ENCODE data around the gene DDR2.

DDR2 gene

DNA sequence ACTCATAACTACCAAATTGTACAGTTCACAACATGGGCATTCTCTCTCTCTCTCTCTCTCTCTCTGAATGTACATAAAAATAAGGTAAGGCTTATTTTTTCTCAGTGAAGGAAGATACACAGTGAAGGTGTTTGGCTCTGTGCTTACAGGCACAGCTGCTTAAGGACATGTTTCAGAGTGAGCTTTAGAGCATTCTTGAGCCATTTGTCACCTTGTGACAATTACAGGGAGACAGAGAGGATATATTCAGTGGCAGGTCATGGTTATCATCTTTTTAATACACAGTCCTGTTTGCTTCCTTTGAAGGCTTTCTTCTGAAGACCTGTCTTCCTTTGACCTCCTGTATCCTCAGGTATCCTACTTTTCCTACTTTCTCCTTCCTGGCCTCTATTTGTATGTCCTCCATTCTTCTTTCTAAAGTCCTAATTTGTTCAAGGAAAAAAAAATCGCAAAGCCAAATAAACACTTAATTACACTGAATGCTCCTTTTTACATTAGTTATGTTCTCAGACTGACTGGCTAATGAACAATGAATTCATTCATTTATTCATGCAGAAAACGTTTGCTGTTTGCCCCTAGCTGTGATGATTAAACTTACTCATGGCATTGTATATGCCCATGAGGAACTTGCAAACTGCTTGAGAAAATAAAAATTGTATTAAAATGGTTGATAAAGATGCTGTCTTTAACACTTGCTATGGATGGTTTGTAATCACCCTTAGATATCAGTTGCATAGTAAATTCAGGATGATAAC is 191.7 kb downstream of the DDR2 start:
- TF ChIP-seq, protein P1, sequence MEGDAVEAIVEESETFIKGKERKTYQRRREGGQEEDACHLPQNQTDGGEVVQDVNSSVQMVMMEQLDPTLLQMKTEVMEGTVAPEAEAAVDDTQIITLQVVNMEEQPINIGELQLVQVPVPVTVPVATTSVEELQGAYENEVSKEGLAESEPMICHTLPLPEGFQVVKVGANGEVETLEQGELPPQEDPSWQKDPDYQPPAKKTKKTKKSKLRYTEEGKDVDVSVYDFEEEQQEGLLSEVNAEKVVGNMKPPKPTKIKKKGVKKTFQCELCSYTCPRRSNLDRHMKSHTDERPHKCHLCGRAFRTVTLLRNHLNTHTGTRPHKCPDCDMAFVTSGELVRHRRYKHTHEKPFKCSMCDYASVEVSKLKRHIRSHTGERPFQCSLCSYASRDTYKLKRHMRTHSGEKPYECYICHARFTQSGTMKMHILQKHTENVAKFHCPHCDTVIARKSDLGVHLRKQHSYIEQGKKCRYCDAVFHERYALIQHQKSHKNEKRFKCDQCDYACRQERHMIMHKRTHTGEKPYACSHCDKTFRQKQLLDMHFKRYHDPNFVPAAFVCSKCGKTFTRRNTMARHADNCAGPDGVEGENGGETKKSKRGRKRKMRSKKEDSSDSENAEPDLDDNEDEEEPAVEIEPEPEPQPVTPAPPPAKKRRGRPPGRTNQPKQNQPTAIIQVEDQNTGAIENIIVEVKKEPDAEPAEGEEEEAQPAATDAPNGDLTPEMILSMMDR (IDR thresholded peaks at IDR 0.05): no peak

DNA sequence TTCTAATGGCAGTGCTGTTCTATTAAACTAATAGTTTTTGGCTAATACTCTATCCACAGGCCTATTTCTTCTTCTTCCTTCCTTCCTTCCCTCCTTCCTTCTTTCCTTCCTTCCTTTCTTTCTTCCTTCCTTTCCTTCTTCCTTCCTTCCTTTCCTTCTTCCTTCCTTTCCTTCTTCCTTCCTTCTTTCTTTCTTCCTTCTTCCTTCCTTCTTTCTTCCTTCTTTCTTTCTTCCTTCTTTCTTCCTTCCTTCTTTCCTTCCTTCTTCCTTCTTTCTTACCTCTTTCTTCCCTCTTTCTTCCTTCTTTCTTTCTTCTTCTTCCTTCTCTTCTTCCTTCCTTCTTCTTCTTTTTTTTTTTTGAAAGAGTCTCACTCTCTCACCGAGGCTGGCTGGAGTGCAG is 197.0 kb downstream of the DDR2 start:
- TF ChIP-seq, protein P1 (IDR thresholded peaks at IDR 0.05): no peak

DNA sequence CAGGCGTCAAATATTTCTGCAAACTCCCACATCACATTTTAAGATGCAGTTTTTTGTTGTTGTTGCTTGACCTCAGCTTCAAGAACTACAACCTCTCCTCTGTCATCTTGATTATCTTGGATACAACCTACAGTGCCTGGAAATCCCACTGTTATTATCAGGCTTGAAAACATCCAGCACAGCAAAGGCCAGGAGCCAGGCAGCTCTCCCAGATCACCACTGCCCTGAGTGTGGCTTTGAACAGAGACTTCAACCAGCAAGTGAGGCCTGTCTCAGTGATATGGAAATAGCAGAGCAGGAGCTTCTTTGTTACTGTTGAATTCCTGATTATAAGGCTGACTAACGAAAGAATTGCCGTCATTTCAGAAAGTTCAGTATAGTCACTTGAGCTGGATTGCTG is 200.2 kb downstream of the DDR2 start:
- TF ChIP-seq, protein P1 (IDR thresholded peaks at IDR 0.05): no peak

DNA sequence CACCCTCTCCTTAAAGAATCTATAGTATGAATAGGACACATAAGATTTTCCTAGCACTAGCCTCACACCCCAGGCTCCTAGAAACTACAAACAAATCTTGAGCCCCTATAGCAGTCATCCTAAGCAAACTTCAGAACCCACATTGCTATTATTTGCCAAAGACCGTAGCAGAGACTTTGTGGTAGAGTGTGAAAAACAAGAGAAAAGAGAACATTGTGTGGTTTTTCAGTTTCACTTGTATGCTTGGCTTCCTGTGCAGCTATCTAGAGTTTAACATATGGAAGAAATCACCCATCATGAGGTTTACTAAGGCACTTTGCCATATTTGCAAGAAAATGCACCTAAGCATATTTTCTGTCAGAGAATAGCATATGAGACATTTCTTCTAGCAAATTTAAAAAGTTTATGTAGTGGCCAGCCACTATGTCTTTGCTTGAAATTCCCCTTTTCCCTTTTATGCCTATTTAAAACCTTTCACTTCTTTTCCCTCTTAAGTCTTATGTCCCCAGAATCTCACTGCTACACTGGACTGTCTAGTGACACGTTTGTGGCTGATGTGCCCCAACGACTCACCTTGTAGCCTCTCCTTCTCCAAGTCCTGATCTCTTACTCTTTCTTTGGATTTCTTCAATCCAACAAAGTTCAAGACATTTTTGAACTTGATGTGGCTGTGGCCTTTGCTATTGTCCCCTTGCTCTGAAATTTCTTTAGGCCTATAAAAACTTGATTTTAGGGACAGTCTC is 203.1 kb downstream of the DDR2 start:
- TF ChIP-seq, protein P1 (IDR thresholded peaks at IDR 0.05): no peak

Measured in LNCAP (cell line).